ENCODE results near the gene SCYL2.
"Not testable (repeated sequence)": the region's sequence is repeated elsewhere in the genome, so short reads cannot be mapped to it uniquely, and the experiment has no call there.

Gene SCYL2

DNA sequence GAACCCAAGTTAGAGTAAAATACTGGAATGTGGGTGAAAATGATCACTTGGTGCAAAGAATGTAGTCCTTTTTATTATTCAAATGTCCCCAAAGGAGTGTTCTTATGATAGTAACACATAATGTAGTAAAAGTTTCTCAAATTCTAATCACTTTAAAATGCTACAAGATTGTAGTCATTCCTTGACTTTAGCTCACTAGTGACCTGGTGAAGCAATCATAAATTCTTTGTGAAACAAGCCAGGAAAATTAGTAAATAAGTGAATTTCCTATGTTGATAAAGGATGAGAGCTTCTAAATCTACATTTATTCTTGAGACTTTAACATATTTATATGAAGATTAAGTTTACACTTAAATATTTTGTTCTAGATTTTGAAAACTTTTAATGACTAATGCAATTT lies 59.2 kb downstream of the SCYL2 start:
- DNase-seq: no peak

DNA sequence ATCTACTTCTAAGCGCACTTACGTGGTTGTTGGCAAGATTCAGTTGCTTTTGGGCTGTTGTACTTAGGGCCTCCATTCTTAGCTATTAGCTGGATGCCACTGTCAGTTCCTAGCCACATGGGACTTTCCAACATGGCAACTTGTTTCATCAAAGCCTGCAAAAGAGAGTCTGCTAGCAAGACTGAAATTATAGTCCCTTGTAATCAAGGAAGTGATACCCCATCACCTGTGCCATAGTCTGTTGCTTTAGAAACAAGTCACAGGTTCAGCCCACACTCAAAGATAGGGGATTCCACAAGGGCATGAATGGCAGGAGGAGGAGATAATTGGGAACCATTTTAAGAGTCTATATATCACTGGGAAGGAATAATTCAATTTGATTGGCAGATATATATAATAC lies 62.8 kb downstream of the SCYL2 start:
- no peak for DNase-seq

DNA sequence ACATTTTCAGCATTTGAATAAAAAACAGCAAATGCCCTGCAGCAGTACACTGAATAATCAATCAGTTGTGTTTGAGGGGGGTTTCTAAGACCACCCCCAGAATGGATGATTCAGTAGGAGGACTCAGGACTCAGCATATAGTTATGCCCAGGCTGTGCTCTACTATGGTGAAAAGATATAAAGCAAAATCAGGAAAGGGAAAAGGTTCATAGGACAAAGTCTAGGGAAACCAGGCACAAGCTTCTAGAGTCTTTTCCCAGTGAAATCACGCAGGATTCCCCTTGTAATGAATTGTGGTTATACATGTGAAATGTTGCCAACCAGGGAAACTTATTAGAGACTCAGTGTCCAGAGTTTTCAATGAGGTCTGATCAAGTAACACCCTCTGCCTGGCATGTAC lies 64.9 kb downstream of the SCYL2 start:
- DNase-seq: no peak

DNA sequence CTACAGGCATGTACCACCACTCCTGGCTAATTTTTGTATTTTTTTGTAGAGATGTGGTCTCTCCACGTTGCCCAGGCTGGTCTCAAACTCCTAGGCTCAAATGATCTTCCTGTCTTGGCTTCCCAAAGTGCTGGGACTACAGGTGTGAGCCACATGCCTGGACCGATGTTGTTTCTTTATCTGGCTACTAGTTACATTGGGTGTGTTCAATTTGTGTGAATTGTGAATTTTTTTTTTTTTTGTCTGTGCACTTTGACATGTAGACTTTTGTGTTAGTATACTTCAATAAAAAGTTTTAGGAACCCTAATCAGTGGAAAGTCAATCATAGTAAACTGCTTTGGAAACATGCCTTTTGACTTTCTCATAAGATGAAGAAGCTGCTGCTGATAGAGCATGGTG lies 65.9 kb downstream of the SCYL2 start:
- DNase-seq: no peak

DNA sequence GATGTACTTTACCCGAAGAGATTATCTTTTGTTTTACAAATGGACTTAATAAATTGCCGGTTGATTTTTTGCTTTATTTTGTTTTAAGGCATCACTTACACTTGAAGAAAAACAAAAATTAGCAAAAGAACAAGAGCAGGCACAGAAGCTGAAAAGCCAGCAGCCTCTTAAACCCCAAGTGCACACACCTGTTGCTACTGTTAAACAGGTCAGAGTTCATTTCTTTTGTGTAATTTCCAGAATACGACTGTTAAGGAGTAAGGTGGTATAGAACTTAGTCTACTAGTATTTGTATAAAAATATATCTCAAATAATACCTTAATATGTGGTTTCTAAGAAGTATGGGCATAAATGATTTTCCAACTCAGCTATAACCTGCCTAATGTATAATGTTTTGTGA lies 70.3 kb downstream of the SCYL2 start:
- DNase-seq: no peak

DNA sequence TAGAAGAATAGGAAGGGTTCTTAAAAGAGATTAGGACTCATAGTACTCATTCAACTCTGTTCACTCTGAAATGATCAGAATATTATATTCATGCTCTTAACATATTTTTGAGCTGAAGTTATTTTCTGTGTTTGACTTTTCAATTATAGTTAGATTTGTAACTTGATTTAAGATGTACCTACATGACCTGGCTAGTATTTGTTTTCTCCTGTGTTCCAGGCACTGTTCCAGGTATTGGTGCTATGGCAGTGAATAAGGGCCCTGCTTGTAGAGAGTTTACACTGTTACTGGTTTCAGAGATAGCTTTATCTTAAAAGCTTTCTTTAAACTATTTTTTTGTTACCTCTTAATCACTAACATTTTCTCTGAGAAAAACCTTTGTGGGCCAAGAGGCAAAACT lies 70.8 kb downstream of the SCYL2 start:
- no peak for DNase-seq

DNA sequence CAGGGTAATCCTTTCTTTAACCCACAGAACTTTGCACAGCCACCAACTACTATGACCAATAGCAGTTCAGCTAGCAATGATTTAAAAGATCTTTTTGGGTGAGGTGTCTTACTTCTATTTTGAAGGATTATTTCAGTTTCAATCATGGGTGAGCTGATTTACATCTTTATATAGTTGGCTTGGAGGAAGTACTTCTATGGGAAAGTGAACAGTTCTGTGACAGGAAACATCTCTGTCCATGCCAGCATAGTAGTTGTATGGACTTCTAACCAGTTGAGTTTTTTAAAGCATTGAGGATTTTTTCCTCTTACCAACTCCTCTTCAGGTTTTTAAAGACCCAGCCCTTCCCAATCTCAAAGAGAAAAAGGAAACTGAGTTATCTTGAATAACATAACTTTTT lies 72.1 kb downstream of the SCYL2 start:
- no peak for DNase-seq

DNA sequence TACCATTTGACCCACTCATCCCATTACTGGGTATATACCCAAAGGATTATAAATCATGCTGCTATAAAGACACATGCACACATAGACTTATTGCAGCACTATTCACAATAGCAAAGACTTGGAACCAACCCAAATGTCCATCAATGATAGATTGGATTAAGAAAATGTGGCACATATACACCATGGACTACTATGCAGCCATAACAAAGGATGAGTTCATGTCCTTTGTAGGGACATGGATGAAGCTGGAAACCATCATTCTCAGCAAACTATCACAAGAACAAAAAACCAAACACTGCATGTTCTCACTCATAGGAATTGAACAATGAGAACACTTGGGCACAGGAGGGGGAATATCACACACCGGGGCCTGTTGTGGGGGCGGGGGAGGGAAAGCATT lies 75.9 kb downstream of the SCYL2 start:
- not testable (repeated sequence) for DNase-seq

DNA sequence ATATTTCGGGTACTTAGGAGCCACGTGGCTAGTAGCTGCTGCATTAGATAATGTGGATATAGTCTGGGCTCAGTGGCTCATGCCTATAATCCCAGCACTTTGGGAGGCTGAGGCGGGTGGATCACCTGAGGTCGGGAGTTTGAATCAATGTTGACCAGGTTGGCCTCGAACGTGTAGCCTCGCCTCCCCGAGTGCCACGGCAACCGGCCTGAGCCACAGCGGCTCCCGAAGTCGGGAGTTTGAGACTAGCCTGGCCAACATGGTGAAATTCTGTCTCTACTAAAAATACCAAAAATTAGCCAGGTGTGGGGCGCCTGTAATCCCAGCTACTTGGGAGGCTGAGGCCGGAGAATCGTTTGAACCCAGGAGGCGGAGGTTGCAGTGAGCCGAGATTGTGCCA lies 77.4 kb downstream of the SCYL2 start:
- not testable (repeated sequence) for DNase-seq

DNA sequence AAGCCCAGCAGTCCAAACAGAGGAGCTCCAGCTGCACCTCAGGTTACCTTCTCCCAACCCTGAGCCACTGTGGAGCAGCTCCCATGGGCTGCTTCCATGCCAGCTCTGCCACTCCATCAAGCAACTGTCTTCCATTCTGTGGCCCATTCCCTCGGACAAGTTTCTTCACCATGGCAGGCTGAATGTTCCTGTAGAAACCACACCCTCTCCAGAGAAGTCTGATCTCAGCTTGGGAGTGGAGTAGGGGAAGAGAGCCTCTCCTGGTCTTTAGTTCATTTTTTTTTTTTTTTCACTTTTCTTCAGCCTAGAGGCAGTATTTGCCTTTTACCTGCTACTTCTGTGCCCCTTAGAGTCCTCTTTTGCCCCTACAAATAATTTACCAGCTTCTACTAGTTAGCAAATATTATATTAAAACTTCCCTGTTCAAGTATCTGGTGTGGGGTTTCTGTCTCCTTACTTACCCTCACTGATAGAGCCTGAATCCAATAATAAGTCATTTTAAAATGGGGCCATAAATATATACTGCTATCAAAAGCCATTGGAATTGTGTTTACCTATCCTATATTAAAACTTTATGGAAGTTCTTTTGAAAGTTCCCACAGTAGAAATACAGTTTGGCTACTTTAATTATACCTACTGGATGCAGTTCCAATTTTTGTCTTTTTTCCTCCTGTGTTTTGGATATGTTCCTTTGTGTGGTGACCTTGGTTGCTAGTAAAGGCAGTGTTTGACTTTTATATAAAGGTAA lies 78.2 kb downstream of the SCYL2 start:
- DNase-seq: no peak

DNA sequence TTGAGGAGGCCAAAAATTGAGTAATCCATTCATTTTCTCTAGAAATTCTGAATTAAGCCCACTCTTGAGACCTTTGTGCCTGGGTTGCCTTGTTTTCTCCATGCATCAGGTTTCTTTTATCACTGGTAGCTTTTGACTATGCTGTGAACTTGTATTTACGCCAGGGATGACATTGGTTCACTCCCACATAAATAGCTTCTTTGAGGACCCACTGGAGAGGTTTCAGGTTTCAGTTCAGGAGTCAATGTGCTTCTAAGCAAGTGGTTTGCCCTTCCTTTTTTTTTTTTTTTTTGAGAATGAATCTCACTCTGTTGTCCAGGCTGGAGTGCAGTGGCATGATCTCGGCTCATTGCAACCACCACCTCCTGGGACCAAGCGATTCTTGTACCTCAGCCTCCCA lies 79.7 kb downstream of the SCYL2 start:
- no peak for DNase-seq

DNA sequence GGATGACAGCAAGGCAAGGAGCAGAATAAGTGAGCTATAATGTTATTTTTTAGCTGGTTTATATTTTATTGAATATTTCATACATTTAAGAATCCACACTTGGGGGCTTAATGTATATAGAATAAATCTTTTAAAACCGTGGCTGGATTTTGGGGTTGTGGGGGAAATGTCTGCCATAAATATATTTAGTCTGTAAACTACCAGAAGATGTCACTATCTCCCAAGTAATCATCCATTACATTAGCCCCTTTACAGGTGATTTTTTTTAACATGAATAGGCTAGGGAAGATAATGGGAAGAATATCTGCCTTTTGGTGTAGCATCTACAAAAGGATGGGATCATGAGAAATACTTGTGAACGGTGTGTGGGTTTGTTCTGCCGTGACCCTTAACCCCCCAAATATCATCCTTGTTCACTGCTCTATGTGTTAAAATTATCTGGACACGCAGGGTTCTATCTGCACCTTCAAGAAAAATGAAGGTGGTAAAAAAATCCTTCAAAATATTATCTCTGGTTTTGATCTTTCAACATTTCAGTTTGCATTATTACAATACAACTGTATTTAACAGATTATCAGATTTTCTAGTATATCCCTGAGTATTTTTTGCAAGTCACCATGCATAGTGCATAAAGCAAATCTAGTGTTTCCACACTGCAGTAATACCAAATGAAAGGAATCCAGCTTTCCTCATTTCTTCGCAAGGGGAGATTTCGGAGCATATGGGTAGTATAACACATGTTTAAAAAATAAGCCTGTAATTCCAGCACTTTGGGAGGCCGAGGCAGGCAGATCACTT lies 81.9 kb downstream of the SCYL2 start:
- no peak for DNase-seq

DNA sequence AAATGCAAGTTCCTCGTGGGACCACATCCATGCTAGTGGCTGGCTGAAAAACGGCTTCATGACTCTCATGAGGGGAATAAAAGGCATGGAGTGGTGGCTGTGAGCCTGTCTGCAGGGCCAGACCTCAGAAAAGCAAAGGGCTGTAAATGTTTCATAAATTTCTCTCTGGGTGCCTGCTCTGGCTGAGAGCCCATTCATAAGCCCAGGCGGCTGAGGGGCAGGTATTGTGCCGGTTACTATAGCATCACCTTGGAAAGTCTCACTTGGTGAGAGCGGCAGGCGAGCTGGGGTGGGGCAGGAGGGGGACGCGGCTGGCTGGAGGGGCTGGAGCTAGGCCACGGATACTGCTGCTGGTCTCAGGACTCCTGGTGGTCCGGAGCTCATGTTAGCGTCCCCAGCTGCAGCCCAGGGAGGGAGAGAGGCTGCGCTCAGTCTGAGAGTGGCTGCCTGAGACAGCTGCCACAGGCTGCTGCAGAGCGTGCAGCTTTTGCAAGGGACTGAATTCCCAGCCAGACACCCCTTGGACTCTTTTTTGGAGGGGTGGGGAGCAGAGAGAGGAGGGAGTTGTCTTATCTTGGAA lies 89.8 kb downstream of the SCYL2 start, which contains the start of gene SLC17A8:
Gene SLC17A8 (plus strand): TSS at position 431 of the 580 bp plus-strand sequence. CDS start 318 bp downstream, outside the sequence.
- no peak for DNase-seq

DNA sequence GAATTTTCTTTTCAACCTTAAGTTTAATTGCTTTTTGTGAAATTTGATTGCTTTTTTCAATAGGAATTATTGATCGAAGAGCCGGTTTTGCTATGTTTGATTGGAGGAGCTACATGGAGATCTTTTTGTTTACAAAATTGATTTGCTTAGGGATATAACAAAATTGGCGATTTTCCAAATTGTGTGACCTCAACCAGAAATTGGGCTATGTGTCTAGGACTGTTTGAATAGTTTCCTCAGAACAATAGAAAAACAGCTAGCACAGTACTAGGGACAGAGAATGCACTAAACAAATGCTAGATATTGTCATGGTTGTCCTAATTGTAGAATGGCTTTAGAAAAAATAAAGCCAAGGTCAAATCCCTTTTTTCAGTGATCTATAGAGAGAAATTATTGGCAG lies 92.3 kb downstream of the SCYL2 start:
- no peak for DNase-seq

DNA sequence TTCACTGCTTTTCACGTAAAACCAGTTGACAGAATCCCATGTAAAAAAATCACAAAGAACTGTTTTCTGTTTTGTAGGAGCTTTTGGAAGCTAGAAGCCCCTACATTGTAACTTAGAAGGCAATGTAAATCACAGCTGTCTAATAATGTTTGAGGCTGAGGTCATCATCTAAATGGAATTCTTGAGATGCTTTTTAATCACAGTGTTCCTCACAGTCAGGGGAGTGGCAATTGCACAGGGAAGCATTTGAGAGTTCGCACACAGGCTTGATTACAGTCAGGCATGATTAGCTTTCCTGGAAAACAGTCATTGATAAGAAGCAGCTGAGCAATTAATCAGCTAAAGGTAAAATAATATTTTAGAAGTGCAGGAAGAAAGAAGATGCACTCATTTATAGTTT lies 92.8 kb downstream of the SCYL2 start:
- DNase-seq: no peak

DNA sequence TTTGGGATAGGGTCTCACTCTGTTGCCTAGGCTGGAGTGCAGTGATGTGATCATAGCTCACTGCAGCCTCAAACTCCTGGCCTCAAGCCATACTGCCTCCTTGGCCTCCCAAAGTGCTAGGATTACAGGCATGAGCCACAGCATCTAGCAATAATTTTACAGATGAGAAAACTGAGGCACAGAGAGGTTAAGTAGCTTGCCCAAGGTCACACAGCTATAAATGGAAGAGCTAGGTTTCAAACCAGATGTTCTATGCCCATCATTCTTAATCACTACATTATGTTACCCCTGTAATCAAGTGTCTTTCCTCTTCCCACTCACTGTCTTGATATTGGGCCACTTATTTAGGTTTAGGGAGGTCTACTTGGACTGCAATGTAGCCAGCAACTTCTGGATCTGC lies 93.5 kb downstream of the SCYL2 start:
- no peak for DNase-seq

DNA sequence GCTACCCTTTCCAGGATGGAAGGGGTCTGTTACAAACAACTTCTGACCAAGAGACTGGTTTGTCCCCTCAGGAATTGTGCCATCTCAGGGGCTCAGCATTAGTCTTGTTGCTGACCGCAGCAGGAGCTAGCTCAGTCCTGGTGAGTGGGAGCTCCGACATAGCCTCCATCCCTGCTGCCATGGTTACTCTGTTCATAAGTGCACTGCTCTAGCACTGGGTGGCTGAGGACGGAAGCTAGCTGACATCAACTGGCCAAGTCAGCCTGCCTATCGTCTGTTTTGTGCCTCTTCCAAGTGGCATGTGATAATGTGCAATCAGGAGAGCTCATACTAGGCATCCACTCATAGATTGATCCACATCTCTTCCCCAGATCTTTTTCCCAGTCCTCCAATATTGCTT lies 97.3 kb downstream of the SCYL2 start:
- no peak for DNase-seq

DNA sequence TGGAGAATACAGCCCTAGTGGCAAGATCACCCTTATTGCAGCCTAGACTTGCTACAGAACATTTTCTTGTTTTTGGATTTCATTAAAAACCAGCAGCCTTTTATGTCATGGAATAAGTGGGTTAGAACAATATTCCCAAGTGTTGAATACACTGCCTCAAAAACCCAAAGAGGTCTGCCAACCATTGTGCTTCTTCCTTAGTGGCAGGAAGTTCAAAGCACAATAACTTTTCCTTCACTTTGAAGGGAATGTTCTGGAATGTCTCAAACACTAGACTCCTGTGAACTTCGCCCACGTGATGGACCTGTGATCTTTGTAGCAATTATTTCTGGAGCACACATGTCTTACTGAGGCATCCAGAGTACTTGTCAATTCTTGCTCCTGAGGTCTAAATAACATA lies 98.4 kb downstream of the SCYL2 start:
- DNase-seq: no peak

DNA sequence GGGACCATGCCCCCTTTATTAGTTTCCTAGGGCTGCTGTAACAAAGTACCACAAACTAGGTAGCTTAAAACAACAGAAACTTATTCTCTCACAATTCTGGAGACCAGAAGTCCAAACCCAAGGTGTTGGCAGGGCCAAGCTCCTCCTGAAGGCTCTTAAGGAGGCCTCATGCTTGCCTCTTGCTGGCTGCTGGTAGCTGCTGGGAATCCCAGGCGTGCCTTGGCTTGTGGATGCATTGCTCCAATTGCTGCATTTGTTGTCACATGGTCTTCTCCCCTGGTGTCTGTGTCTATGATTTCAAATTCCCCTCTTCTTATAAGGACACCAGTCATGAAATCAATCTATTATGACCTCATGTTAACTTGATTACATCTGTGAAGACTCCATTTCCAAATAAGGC lies 101.1 kb downstream of the SCYL2 start:
- no peak for DNase-seq

DNA sequence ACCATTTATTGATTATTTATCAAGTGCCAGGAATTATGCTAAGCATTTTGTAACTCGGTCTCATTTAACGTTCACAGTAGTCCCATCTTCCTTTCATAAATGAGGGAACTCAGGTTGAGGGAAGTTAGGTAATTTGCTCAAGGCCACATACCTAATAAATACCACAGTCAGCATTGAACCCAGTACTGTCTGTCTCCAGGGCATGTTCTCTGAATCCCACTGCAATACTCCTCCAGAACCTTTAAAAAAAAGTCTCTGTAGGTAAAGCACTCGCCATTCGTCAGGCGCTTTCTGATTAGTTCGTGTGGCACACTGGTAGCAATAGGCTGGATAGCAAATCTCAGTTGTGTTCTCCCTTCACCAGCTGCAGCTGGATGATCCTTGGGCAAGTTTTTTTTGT lies 104.2 kb downstream of the SCYL2 start:
- DNase-seq: no peak

DNA sequence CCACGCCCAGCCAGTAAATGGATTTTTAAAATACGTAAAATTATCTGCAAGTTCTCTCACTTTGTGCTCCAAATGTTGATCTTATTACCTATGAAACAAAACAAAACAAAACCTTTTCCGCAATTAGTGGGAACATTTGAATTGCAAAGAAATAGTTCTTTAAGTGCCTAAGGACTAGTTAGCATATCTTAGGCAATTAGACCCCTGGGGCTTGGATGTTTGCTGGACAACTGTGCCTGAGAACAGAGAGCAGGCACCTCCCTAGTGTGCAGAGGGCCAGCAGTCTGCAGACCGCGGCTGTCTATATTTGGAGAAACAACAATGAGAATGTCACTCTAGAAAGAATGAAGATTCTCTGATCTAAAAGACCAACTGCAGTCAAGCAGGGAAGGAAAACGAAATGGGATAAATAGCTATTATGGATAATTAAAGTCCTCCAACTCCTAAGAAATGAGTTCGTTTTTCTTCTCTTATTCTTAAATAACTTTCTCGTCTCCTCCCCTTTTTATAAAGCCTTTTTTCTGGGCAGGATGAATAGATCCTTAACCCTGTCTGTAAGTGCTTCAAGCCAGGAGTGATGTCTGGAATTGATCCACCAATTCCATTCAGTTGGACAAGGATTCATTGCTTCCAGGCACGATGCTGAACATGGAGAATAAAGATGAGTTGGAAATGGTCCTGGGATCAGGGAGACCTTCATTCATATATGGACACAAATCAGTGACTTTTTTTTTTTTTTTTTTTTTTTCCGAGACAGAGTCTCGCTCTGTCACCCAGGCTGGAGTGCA lies 106.1 kb downstream of the SCYL2 start:
- no peak for DNase-seq

DNA sequence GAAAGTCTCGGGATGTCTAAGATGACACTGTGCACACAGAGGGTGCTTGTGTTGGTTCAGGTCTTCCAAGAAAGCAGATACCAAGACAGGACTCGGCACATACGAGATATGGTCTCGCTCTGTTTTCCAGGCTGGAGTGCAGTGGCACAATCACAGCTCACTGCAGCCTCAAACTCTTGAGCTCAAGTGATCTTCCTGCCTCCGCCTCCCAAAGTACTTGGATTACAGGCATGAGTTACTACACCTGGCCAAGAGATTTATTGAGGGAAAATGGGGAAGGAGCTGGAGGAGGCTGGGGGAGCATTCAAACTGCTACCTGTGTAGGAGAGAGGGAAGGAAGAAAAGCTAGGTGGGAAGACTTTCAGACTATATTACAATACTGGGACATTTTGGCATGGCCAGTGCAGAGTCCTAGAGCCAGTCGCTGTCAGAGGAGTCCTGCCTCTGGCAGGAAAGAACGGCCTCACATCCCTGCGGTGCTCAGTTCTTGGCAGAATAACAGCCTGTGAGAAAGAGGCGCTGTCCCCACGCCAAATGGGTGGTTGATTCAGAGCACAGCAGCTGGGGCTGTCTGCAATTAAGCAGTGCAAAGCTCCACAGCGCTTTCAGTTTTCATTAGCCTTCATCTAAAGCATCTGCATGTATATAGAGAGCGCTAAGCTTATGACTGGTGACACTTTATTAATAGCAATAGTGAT lies 108.2 kb downstream of the SCYL2 start:
- DNase-seq: no peak

DNA sequence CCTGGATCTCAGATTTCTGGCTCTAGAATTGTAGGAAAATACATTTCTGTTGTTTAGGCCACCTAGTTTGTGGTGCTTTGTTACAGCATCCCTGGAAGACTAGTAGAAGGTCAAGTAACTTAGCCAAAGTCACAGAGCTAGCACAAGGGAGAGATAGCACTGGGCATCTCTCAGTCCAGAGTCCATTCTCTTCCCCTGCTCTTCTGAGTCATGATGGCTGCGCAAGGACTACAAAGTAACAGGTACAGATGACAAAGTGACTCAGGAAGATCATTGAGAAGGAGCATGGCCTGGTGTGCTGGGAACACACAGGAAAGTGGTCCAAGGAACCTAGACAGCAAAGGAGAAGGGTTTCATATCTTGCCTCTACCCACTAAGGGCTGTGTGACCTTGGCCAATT lies 109.2 kb downstream of the SCYL2 start:
- no peak for DNase-seq
